ENCODE data around the gene ZBTB46.
"Not testable (repeated sequence)": the region's sequence is repeated elsewhere in the genome, so short reads cannot be mapped to it uniquely, and the experiment has no call there.

Gene ZBTB46

DNA sequence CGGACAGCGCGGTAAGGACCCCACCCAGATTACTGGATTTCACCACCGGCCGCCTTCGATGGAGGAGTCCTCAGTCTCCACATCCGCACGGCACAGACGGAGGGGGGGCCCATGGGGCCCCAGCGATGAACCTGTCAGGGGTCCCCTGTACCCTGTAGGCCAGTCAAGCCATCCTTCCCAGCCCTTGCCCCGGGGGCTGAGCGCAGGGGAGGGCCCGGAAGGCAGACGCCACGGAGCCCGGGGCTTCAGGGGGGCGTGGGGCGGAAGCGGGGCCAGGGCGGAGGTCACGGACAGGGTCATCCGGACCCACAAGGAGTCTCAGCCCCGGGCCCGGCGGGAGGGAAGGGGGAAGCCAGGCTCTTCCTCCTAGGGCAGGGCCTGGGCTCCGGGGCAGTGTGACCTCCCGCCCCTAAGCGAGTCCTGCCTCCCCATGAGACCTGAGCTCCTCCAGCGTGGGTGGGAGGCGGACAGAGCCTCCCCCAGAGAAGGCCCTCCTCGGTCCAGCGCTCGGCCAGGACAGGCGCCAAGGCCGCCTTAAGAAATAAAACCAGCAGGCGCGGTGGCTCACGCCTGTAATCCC, 22.8 kb downstream of the ZBTB46 start:
- TF ChIP-seq, protein P1, sequence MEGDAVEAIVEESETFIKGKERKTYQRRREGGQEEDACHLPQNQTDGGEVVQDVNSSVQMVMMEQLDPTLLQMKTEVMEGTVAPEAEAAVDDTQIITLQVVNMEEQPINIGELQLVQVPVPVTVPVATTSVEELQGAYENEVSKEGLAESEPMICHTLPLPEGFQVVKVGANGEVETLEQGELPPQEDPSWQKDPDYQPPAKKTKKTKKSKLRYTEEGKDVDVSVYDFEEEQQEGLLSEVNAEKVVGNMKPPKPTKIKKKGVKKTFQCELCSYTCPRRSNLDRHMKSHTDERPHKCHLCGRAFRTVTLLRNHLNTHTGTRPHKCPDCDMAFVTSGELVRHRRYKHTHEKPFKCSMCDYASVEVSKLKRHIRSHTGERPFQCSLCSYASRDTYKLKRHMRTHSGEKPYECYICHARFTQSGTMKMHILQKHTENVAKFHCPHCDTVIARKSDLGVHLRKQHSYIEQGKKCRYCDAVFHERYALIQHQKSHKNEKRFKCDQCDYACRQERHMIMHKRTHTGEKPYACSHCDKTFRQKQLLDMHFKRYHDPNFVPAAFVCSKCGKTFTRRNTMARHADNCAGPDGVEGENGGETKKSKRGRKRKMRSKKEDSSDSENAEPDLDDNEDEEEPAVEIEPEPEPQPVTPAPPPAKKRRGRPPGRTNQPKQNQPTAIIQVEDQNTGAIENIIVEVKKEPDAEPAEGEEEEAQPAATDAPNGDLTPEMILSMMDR (IDR thresholded peaks at IDR 0.05; ENCODE audit: low read depth, low read length), result no peak
- no peak for DNase-seq
- H3K27ac ChIP-seq, result no peak overlapping the region
- H3K9me3 ChIP-seq (ENCODE audit: severe bottlenecking), result no peaks in the 10 kb centered on the region
- no peak overlapping the region for H3K4me3 ChIP-seq (ENCODE audit: low read depth, low read length)
- no peaks in the 10 kb centered on the region for H3K27me3 ChIP-seq (ENCODE audit: insufficient read depth, low read depth, severe bottlenecking)
- H3K36me3 ChIP-seq, result no peaks in the 10 kb centered on the region

DNA sequence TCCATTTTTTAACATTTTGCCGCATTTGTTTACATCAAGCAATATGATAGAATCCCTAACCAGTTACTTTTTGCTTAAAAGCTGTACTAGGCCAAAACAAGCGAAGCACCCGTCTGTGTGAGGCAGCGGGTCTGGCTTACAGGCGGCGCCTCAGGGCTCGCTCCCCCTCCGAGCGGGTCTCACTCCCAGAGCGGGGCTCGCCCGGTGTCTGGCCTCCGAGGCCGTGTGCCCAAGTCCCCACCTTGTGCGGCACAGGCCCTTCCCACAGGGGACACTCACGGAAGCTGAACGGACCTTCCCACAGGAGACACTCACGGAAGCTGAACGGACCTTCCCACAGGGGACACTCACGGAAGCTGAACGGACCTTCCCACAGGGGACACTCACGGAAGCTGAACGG, 23.4 kb downstream of the ZBTB46 start:
- no peak for DNase-seq
- TF ChIP-seq, protein P1 (IDR thresholded peaks at IDR 0.05; ENCODE audit: low read depth, low read length), result no peak
- H3K4me3 ChIP-seq (ENCODE audit: low read depth, low read length), result no peak overlapping the region
- H3K27ac ChIP-seq, result no peak overlapping the region
- H3K36me3 ChIP-seq, result no peaks in the 10 kb centered on the region
- no peaks in the 10 kb centered on the region for H3K27me3 ChIP-seq (ENCODE audit: insufficient read depth, low read depth, severe bottlenecking)
- no peaks in the 10 kb centered on the region for H3K9me3 ChIP-seq (ENCODE audit: severe bottlenecking)

- H3K9me3 ChIP-seq (ENCODE audit: severe bottlenecking), result no peaks in the 10 kb centered on the region
- TF ChIP-seq, protein P1 (IDR thresholded peaks at IDR 0.05; ENCODE audit: low read depth, low read length), result no peak
- DNase-seq, result no peak
- H3K4me3 ChIP-seq (ENCODE audit: low read depth, low read length), result no peak overlapping the region
- H3K27me3 ChIP-seq (ENCODE audit: insufficient read depth, low read depth, severe bottlenecking), result no peaks in the 10 kb centered on the region
- no peaks in the 10 kb centered on the region for H3K36me3 ChIP-seq
- no peak overlapping the region for H3K27ac ChIP-seq
These were observed 26.8 kb downstream of the ZBTB46 start for GRCh38 chr20:63804308-63804636.

- no peaks in the 10 kb centered on the region for H3K9me3 ChIP-seq (ENCODE audit: severe bottlenecking)
- H3K27ac ChIP-seq, result no peak overlapping the region
- DNase-seq, result no peak
- no peaks in the 10 kb centered on the region for H3K36me3 ChIP-seq
- TF ChIP-seq, protein P1 (IDR thresholded peaks at IDR 0.05; ENCODE audit: low read depth, low read length), result no peak
- no peaks in the 10 kb centered on the region for H3K27me3 ChIP-seq (ENCODE audit: insufficient read depth, low read depth, severe bottlenecking)
- no peak overlapping the region for H3K4me3 ChIP-seq (ENCODE audit: low read depth, low read length)
These were observed 28.4 kb downstream of the ZBTB46 start for GRCh38 chr20:63802469-63803240.

GRCh38 chr20:63801174-63801573, 29.9 kb downstream of the ZBTB46 start:
- H3K4me3 ChIP-seq (ENCODE audit: low read depth, low read length); H3K36me3 ChIP-seq; DNase-seq; H3K27me3 ChIP-seq (ENCODE audit: insufficient read depth, low read depth, severe bottlenecking); H3K9me3 ChIP-seq (ENCODE audit: severe bottlenecking); H3K27ac ChIP-seq: not testable (repeated sequence)

- not testable (repeated sequence) for H3K9me3 ChIP-seq (ENCODE audit: severe bottlenecking); H3K27ac ChIP-seq; DNase-seq; H3K27me3 ChIP-seq (ENCODE audit: insufficient read depth, low read depth, severe bottlenecking); H3K36me3 ChIP-seq; H3K4me3 ChIP-seq (ENCODE audit: low read depth, low read length)
These were observed 30.7 kb downstream of the ZBTB46 start for GRCh38 chr20:63800411-63800810.

- not testable (repeated sequence) for H3K36me3 ChIP-seq; H3K27ac ChIP-seq; H3K4me3 ChIP-seq (ENCODE audit: low read depth, low read length); H3K9me3 ChIP-seq (ENCODE audit: severe bottlenecking); H3K27me3 ChIP-seq (ENCODE audit: insufficient read depth, low read depth, severe bottlenecking); DNase-seq
These were observed 31.9 kb downstream of the ZBTB46 start for GRCh38 chr20:63799127-63799526.

- H3K27me3 ChIP-seq (ENCODE audit: insufficient read depth, low read depth, severe bottlenecking); H3K9me3 ChIP-seq (ENCODE audit: severe bottlenecking); H3K36me3 ChIP-seq; DNase-seq; H3K27ac ChIP-seq; H3K4me3 ChIP-seq (ENCODE audit: low read depth, low read length): not testable (repeated sequence)
These were observed 33.9 kb downstream of the ZBTB46 start for GRCh38 chr20:63797175-63797574.

Data from WERI-Rb-1 (cell line).